ENCODE measurements around the gene USP17L5.

DNA sequence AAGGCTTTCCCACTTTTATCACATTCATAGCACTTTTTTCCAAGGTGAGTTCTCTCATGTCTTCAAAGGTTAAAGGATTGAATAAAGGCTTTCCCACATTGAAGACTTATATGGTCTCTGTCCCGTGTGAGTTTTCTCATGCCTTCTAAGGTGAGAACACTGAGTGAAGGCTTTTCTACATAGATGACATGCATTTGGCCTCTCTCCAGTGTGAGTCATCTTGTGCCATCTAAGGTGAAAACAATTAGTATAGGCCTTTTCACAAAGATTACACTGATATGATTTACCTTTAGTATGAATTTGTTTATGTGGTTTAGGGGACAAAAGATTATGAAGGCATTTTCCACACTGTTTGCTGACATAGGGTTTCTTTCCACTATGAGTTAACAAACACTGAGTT lies 44.9 kb downstream of the USP17L5 start:
- TF ChIP-seq GATA2 (IDR thresholded peaks at IDR 0.05; ENCODE audit: low read depth, low read length) (no peak), GATA3 (IDR thresholded peaks at IDR 0.05; ENCODE audit: low read depth, low read length) (no peak)

Data from SH-SY5Y (cell line).